H1 (cell line): ENCODE data around the gene PPP1R12A. TPM values are rescaled to one million over a fixed set of nuclear protein-coding genes. Genes with fewer than 3 reads are reported as not detected.

Experiments used
- CTCF ChIA-PET: fragments of 300-600 bp; sonication (Branson Sonifier 250); formaldehyde crosslinking; loops from one replicate; lab custom pipeline; 2021; ENCODE audit not compliant: partially characterized antibody; lab: Charles Lee
- POLR2A ChIA-PET: fragments of 300-600 bp; sonication (Branson Sonifier 250); formaldehyde crosslinking; loops from one replicate; lab custom pipeline; 2021; ENCODE audit warnings: inconsistent platforms; ENCODE audit not compliant: partially characterized antibody; lab: Charles Lee
- DNase-seq, 2 experiments: peaks; one replicate each; pipeline versions ENCODE4 v3.0.0 to v3.0.0-alpha.2; 2010 to 2022; ENCODE audit warnings: low spot score in 2 of 2, low read depth in 1 of 2, mixed read lengths in 1 of 2
- FAIRE-seq: peaks from 2 replicates; lab custom pipeline; 2011; peaks lifted over from hg19 to GRCh38; lab: Jason Lieb, UNC
- H2AFZ ChIP-seq: 2 replicates; pipeline ENCODE4 v1.8.1; 2012; ENCODE audit warnings: low read length, inconsistent platforms
- H2AK5ac ChIP-seq: 2 replicates; pipeline ENCODE4 v1.6.1; 2013; ENCODE audit warnings: low read depth, low read length
- H2BK120ac ChIP-seq: replicated peaks from 2 replicates; pipeline ENCODE3; 2013; ENCODE audit warnings: low read depth, low read length, inconsistent platforms
- H2BK12ac ChIP-seq: 2 replicates; pipeline ENCODE4 v1.6.1; 2013; ENCODE audit warnings: low read depth, low read length
- H2BK15ac ChIP-seq: 2 replicates; pipeline ENCODE4 v1.6.1; 2013; ENCODE audit warnings: low read length
- H2BK20ac ChIP-seq: 2 replicates; pipeline ENCODE4 v1.6.1; 2013; ENCODE audit warnings: low read length
- H2BK5ac ChIP-seq: 2 replicates; pipeline ENCODE4 v1.6.1; 2013; ENCODE audit warnings: low read depth, low read length
- H3K14ac ChIP-seq: 2 replicates; pipeline ENCODE4 v1.6.1; 2013; ENCODE audit warnings: inconsistent platforms; ENCODE audit not compliant: insufficient read length
- H3K18ac ChIP-seq: 2 replicates; pipeline ENCODE4 v1.6.1; 2013; ENCODE audit warnings: low read length; ENCODE audit errors: extremely low read depth
- H3K23ac ChIP-seq: 2 replicates; pipeline ENCODE4 v1.6.1; 2013; ENCODE audit warnings: inconsistent platforms; ENCODE audit not compliant: insufficient read length
- H3K23me2 ChIP-seq: 2 replicates; pipeline ENCODE4 v1.6.1; 2013; ENCODE audit warnings: low read depth, low read length
- H3K27ac ChIP-seq: 2 replicates; pipeline ENCODE4 v1.6.1; 2011; ENCODE audit warnings: low read depth, low read length, inconsistent platforms
- H3K27me3 ChIP-seq, 4 experiments: replicated peaks in 1 of 4; 1 replicate in 1 of 4; 2 replicates in 3 of 4; pipeline versions ENCODE4 v1.6.1 to v1.8.1; 2011 to 2013; ENCODE audit warnings: low read length in 3 of 4, mild to moderate bottlenecking in 3 of 4, inconsistent platforms in 2 of 4, mixed read lengths in 2 of 4, moderate library complexity in 1 of 4; ENCODE audit not compliant: control insufficient read depth in 3 of 4, insufficient read depth in 3 of 4; ENCODE audit errors: extremely low read depth in 1 of 4
- H3K36me3 ChIP-seq, 4 experiments: 2 replicates each; pipeline versions ENCODE4 v1.6.1 to v1.8.1; 2011 to 2013; ENCODE audit warnings: mild to moderate bottlenecking in 4 of 4, low read length in 3 of 4, moderate library complexity in 2 of 4, control low read depth in 1 of 4, inconsistent platforms in 1 of 4; ENCODE audit not compliant: insufficient read depth in 4 of 4, control insufficient read depth in 2 of 4
- H3K4ac ChIP-seq: replicated peaks from 2 replicates; pipeline ENCODE3; 2013; ENCODE audit warnings: low read length, low read depth, mixed read lengths, inconsistent platforms; ENCODE audit not compliant: insufficient read length
- H3K4me1 ChIP-seq, 4 experiments: replicated peaks in 1 of 4; 1 replicate in 1 of 4; 2 replicates in 3 of 4; pipeline versions ENCODE4 v1.6.1 to v1.8.1; 2011 to 2013; ENCODE audit warnings: low read length in 3 of 4, inconsistent platforms in 2 of 4, mixed read lengths in 1 of 4; ENCODE audit not compliant: insufficient read depth in 4 of 4, control insufficient read depth in 3 of 4
- H3K4me2 ChIP-seq, 2 experiments: 2 replicates each; pipeline versions ENCODE4 v1.6.1 to v1.8.1; 2011 to 2013; ENCODE audit warnings: low read depth in 2 of 2, low read length in 2 of 2, control low read depth in 1 of 2, inconsistent platforms in 1 of 2, mild to moderate bottlenecking in 1 of 2; ENCODE audit not compliant: insufficient read depth in 1 of 2
- H3K4me3 ChIP-seq, 4 experiments: fragments of 200-600, 300-600 bp in 1 of 4; sonication (generic), shearing (Covaris generic), sonication (Bioruptor Twin) in 1 of 4; 2 replicates each; pipeline versions ENCODE4 v1.5.1 to v1.8.1; 2011 to 2016; ENCODE audit warnings: low read length in 4 of 4, low read depth in 3 of 4, control low read depth in 2 of 4, inconsistent platforms in 2 of 4, mild to moderate bottlenecking in 2 of 4, mixed read lengths in 1 of 4, moderate library complexity in 1 of 4; ENCODE audit not compliant: insufficient read depth in 2 of 4; ENCODE audit errors: extremely low read depth in 1 of 4
- H3K56ac ChIP-seq: replicated peaks from 2 replicates; pipeline ENCODE3; 2013; ENCODE audit warnings: low read depth, mild to moderate bottlenecking, mixed read lengths, low read length, inconsistent platforms; ENCODE audit not compliant: insufficient read length
- H3K79me1 ChIP-seq: 2 replicates; pipeline ENCODE4 v1.6.1; 2013; ENCODE audit warnings: low read depth, low read length, control low read depth
- H3K79me2 ChIP-seq, 2 experiments: 2 replicates each; pipeline versions ENCODE4 v1.6.1 to v1.8.1; 2012 to 2013; ENCODE audit warnings: low read length in 2 of 2, mild to moderate bottlenecking in 2 of 2, inconsistent platforms in 1 of 2; ENCODE audit not compliant: insufficient read depth in 2 of 2, control insufficient read depth in 1 of 2
- H3K9ac ChIP-seq, 4 experiments: replicated peaks in 1 of 4; 1 replicate in 1 of 4; 2 replicates in 3 of 4; pipeline versions ENCODE4 v1.6.1 to v1.8.1; 2011 to 2013; ENCODE audit warnings: low read depth in 3 of 4, low read length in 3 of 4, control low read depth in 2 of 4, mild to moderate bottlenecking in 2 of 4, moderate library complexity in 2 of 4, inconsistent platforms in 1 of 4; ENCODE audit errors: extremely low read depth in 1 of 4
- H3K9me3 ChIP-seq, 2 experiments: 2 replicates each; pipeline versions ENCODE4 v1.6.1 to v1.8.1; 2012 to 2013; ENCODE audit warnings: mild to moderate bottlenecking in 2 of 2, moderate library complexity in 2 of 2, control low read depth in 1 of 2, inconsistent platforms in 1 of 2, low read depth in 1 of 2, low read length in 1 of 2, mixed read lengths in 1 of 2; ENCODE audit not compliant: insufficient read depth in 2 of 2
- H4K20me1 ChIP-seq, 2 experiments: replicated peaks in 1 of 2; 2 replicates each; pipeline versions ENCODE3 to v1.8.1; 2011 to 2013; ENCODE audit warnings: inconsistent platforms in 2 of 2, low read length in 2 of 2, mild to moderate bottlenecking in 1 of 2; ENCODE audit not compliant: insufficient read depth in 2 of 2, control insufficient read depth in 1 of 2
- H4K5ac ChIP-seq: 2 replicates; pipeline ENCODE4 v1.6.1; 2013; ENCODE audit warnings: low read length, low read depth, mixed read lengths, inconsistent platforms; ENCODE audit not compliant: insufficient read length
- H4K8ac ChIP-seq: 2 replicates; pipeline ENCODE4 v1.8.0; 2013; ENCODE audit warnings: mild to moderate bottlenecking, moderate library complexity, low read length, inconsistent platforms; ENCODE audit not compliant: insufficient read depth; ENCODE audit errors: extremely low read depth
- H4K91ac ChIP-seq: replicated peaks from 2 replicates; pipeline ENCODE3; 2013; ENCODE audit warnings: low read length, mixed read lengths, inconsistent platforms; ENCODE audit not compliant: insufficient read length
- E2F6 ChIP-seq: IDR thresholded peaks from 2 replicates; pipeline ENCODE4 v1.6.1; 2012; ENCODE audit warnings: inconsistent platforms
- JUND ChIP-seq: IDR thresholded peaks from 2 replicates; pipeline ENCODE4 v1.6.1; 2011; ENCODE audit warnings: mild to moderate bottlenecking, improper control_type of control experiment, low read length
- polyA plus RNA-seq, 7 experiments: library from polyadenylated mRNA; depleted of rRNA in 3 of 7; stranded (reverse) in 5 of 7; unstranded in 2 of 7; fragments of >200 nt in 5 of 7; fragments of 200-250 nt in 2 of 7; gene quantifications; 1 replicate in 5 of 7; 2 replicates in 1 of 7; 4 replicates in 1 of 7; pipeline versions ENCODE4 v1.2.1 to v1.2.3, GENCODE V29; 2011 to 2013; ENCODE audit warnings: missing spikeins in 2 of 7, mixed read lengths in 2 of 7
- total RNA-seq: library from RNA; stranded (reverse); fragmentation: NEBNext Ultra II Directional; extraction: Animal tissue kit (Norgen Biotek cat#: 25700); gene quantifications from 2 replicates; pipeline ENCODE4 v1.2.1, GENCODE V29; 2021

Gene PPP1R12A
- total and polyA plus RNA-seq, 2 of the 8 experiments (the other 6 are each of a cell fraction or from before 2014, with no cell fraction given): 14.7 to 81.5 TPM

GRCh38 chr12:79844693-79845092 is 90.2 kb downstream of the PPP1R12A start:
- H2AFZ ChIP-seq: no peak overlapping the region
- CTCF ChIA-PET: interaction anchor here (0.8 kb wide), 1 partner anchor 342 kb away, joined by 4 read pairs; no protein-coding TSS in a partner anchor
- FAIRE-seq (no peak), DNase-seq (peak in 1 of 2 experiments; percentile 29)
- H3K14ac ChIP-seq: no peak overlapping the region
- no peak overlapping the region for H4K91ac ChIP-seq
- H3K4ac ChIP-seq: no peak overlapping the region
- H3K9ac ChIP-seq: peak overlapping the region in 1 of 4 experiments; percentile 40; a peak in 1 of 7 replicates
- no peak overlapping the region for H2BK120ac ChIP-seq
- H4K8ac ChIP-seq: no peak overlapping the region
- peak; percentile 78 for TF ChIP-seq JUND
- no peak for TF ChIP-seq E2F6
- no peak overlapping the region for H3K4me2 ChIP-seq
- H3K4me3 ChIP-seq: no peak overlapping the region
- H2BK20ac ChIP-seq: no peak overlapping the region
- no peak overlapping the region for H3K23ac ChIP-seq
- H3K27ac ChIP-seq: no peak overlapping the region; the same call in 1 of the 2 replicates
- no peak overlapping the region for H3K18ac ChIP-seq
- H3K4me1 ChIP-seq: peaks cover 0 to 6% (median 2%) of the 10 kb centered on the region in 4 experiments; a peak in 3 of 7 replicates
- peaks cover 0 to 9% of the 10 kb centered on the region in 2 experiments; a peak in 2 of 4 replicates for H3K9me3 ChIP-seq
- no peaks in the 10 kb centered on the region; the same call in 1 of the 2 replicates for H3K79me1 ChIP-seq
- H3K27me3 ChIP-seq: no peaks in the 10 kb centered on the region
- H3K36me3 ChIP-seq: peaks cover 2 to 12% (median 7%) of the 10 kb centered on the region in 4 experiments; a peak in 5 of 8 replicates
- no peaks in the 10 kb centered on the region for H3K23me2 ChIP-seq
- H3K56ac ChIP-seq: no peak overlapping the region
- H2AK5ac ChIP-seq: no peak overlapping the region
- H2BK12ac ChIP-seq: no peak overlapping the region
- peaks cover 0 to 1% of the 10 kb centered on the region in 2 experiments for H4K20me1 ChIP-seq
- H2BK15ac ChIP-seq: no peak overlapping the region
- no peak overlapping the region for H4K5ac ChIP-seq
- H3K79me2 ChIP-seq: peaks cover 0 to 31% of the 10 kb centered on the region in 2 experiments; a peak in 2 of 4 replicates
- no peak overlapping the region for H2BK5ac ChIP-seq
- POLR2A ChIA-PET: interaction anchor here (0.6 to 1.0 kb wide), 3 partner anchors 9 to 111 kb away, joined by 3 read pairs; no protein-coding TSS in a partner anchor
